ENCODE results near the gene DPYSL3. TPM values are rescaled to one million over a fixed set of nuclear protein-coding genes. Genes with fewer than 3 reads are reported as not detected.

DPYSL3 gene
- total RNA-seq, 1 donor from 2014 or later = 16.4 TPM

GRCh38 chr5:147474140-147474539 lies 35.7 kb downstream of the DPYSL3 start:
- DNase-seq (ENCODE audit: low read depth) = no peak

- DNase-seq (ENCODE audit: low read depth) = no peak
Observed at GRCh38 chr5:147472664-147473475, 37.0 kb downstream of the DPYSL3 start.

- peak; percentile 70 for DNase-seq (ENCODE audit: low read depth)
Observed at GRCh38 chr5:147467973-147468508, 41.8 kb downstream of the DPYSL3 start.

GRCh38 chr5:147466360-147466980 lies 43.4 kb downstream of the DPYSL3 start:
- no peak for DNase-seq (ENCODE audit: low read depth)

- no peak for DNase-seq (ENCODE audit: low read depth)
Observed at GRCh38 chr5:147465747-147466146, 44.1 kb downstream of the DPYSL3 start.

- peak; percentile 67 for DNase-seq (ENCODE audit: low read depth)
Observed at GRCh38 chr5:147464211-147464610, 45.7 kb downstream of the DPYSL3 start.

GRCh38 chr5:147461915-147462314 lies 48.0 kb downstream of the DPYSL3 start:
- peak; percentile 67 for DNase-seq (ENCODE audit: low read depth)

GRCh38 chr5:147460380-147460779 lies 49.5 kb downstream of the DPYSL3 start:
- DNase-seq (ENCODE audit: low read depth) = no peak

GRCh38 chr5:147458581-147458980 lies 51.3 kb downstream of the DPYSL3 start:
- no peak for DNase-seq (ENCODE audit: low read depth)

- no peak for DNase-seq (ENCODE audit: low read depth)
Observed at GRCh38 chr5:147455822-147456450, 53.9 kb downstream of the DPYSL3 start.

GRCh38 chr5:147454996-147455677 lies 54.7 kb downstream of the DPYSL3 start:
- no peak for DNase-seq (ENCODE audit: low read depth)

GRCh38 chr5:147453875-147454814 lies 55.7 kb downstream of the DPYSL3 start:
- DNase-seq (ENCODE audit: low read depth) = peak; percentile 64

- no peak for DNase-seq (ENCODE audit: low read depth)
Observed at GRCh38 chr5:147452165-147452811, 57.6 kb downstream of the DPYSL3 start.

GRCh38 chr5:147451193-147451592 lies 58.7 kb downstream of the DPYSL3 start:
- DNase-seq (ENCODE audit: low read depth) = no peak

- no peak for DNase-seq (ENCODE audit: low read depth)
Observed at GRCh38 chr5:147450606-147451005, 59.3 kb downstream of the DPYSL3 start.

GRCh38 chr5:147448766-147449165 lies 61.1 kb downstream of the DPYSL3 start:
- DNase-seq (ENCODE audit: low read depth) = no peak

- no peak for DNase-seq (ENCODE audit: low read depth)
Observed at GRCh38 chr5:147446523-147446922, 63.3 kb downstream of the DPYSL3 start.

GRCh38 chr5:147445917-147446316 lies 64.0 kb downstream of the DPYSL3 start:
- no peak for DNase-seq (ENCODE audit: low read depth)

- DNase-seq (ENCODE audit: low read depth) = no peak
Observed at GRCh38 chr5:147445090-147445489, 64.8 kb downstream of the DPYSL3 start.

- DNase-seq (ENCODE audit: low read depth) = no peak
Observed at GRCh38 chr5:147442224-147442623, 67.6 kb downstream of the DPYSL3 start.

Data from renal cortical epithelial cell (primary cell).